ENCODE measurements around the gene TEX11.
"Not testable (repeated sequence)": the region's sequence is repeated elsewhere in the genome, so short reads cannot be mapped to it uniquely, and the experiment has no call there.

TEX11 gene

GRCh38 chrX:70605352-70605751, 303.2 kb downstream of the TEX11 start:
- no peak for DNase-seq (ENCODE audit: low read depth in 2 of 2)

- DNase-seq (ENCODE audit: low read depth in 2 of 2), result no peak
Observed at GRCh38 chrX:70592091-70592490, 316.4 kb downstream of the TEX11 start.

GRCh38 chrX:70587158-70587557, 321.4 kb downstream of the TEX11 start:
- not testable (repeated sequence) for DNase-seq (ENCODE audit: low read depth in 2 of 2)

- DNase-seq (ENCODE audit: low read depth in 2 of 2), result no peak
Observed at GRCh38 chrX:70577442-70577841, 331.1 kb downstream of the TEX11 start.

- DNase-seq (ENCODE audit: low read depth in 2 of 2), result not testable (repeated sequence)
Observed at GRCh38 chrX:70569922-70570576, 338.5 kb downstream of the TEX11 start.

- no peak for DNase-seq (ENCODE audit: low read depth in 2 of 2)
Observed at GRCh38 chrX:70554948-70555347, 353.6 kb downstream of the TEX11 start.

GRCh38 chrX:70554523-70554922, 354.0 kb downstream of the TEX11 start:
- no peak for DNase-seq (ENCODE audit: low read depth in 2 of 2)

GRCh38 chrX:70554081-70554480, 354.4 kb downstream of the TEX11 start:
- no peak for DNase-seq (ENCODE audit: low read depth in 2 of 2)

- DNase-seq (ENCODE audit: low read depth in 2 of 2), result no peak
Observed at GRCh38 chrX:70553516-70553915, 355.0 kb downstream of the TEX11 start.

- no peak for DNase-seq (ENCODE audit: low read depth in 2 of 2)
Observed at GRCh38 chrX:70552130-70552704, 356.3 kb downstream of the TEX11 start.

GRCh38 chrX:70549429-70549828, 359.1 kb downstream of the TEX11 start:
- DNase-seq (ENCODE audit: low read depth in 2 of 2), result no peak

- DNase-seq (ENCODE audit: low read depth in 2 of 2), result no peak
Observed at GRCh38 chrX:70535198-70535597, 373.3 kb downstream of the TEX11 start.

- DNase-seq (ENCODE audit: low read depth in 2 of 2), result no peak
Observed at GRCh38 chrX:70527610-70528345, 380.7 kb downstream of the TEX11 start.

- no peak for DNase-seq (ENCODE audit: low read depth in 2 of 2)
Observed at GRCh38 chrX:70527053-70527452, 381.5 kb downstream of the TEX11 start.

- no peak for DNase-seq (ENCODE audit: low read depth in 2 of 2)
Observed at GRCh38 chrX:70525733-70526132, 382.8 kb downstream of the TEX11 start.

GRCh38 chrX:70515692-70516091, 392.8 kb downstream of the TEX11 start:
- DNase-seq (ENCODE audit: low read depth in 2 of 2), result not testable (repeated sequence)

- DNase-seq (ENCODE audit: low read depth in 2 of 2), result not testable (repeated sequence)
Observed at GRCh38 chrX:70515270-70515669, 393.2 kb downstream of the TEX11 start.

GRCh38 chrX:70509078-70509477, 399.4 kb downstream of the TEX11 start:
- DNase-seq (ENCODE audit: low read depth in 2 of 2), result no peak

- DNase-seq (ENCODE audit: low read depth in 2 of 2), result no peak
Observed at GRCh38 chrX:70508296-70508911, 400.1 kb downstream of the TEX11 start.

- DNase-seq (ENCODE audit: low read depth in 2 of 2), result no peak
Observed at GRCh38 chrX:70505451-70505841, 403.1 kb downstream of the TEX11 start.

- no peak for DNase-seq (ENCODE audit: low read depth in 2 of 2)
Observed at GRCh38 chrX:70504772-70505450, 403.6 kb downstream of the TEX11 start.

GRCh38 chrX:70500826-70501225, 407.7 kb downstream of the TEX11 start:
- no peak for DNase-seq (ENCODE audit: low read depth in 2 of 2)

Measured in stimulated activated CD8-positive, alpha-beta memory T cell treated with anti-CD3 and anti-CD28 coated beads, Interleukin-2, amount 100 ng/mL, for 1 hour (primary cell).